Muscle of arm (tissue), 14 donors: ENCODE measurements around the gene KIF2A. TPM values are rescaled to one million over a fixed set of nuclear protein-coding genes. Genes with fewer than 3 reads are reported as not detected.

Source experiments
- DNase-seq: peaks from one replicate; pipeline ENCODE4 v3.0.0-alpha.2; 2013
- long read RNA-seq, 11 donors: transcript quantifications; one replicate each; lab custom pipeline, GENCODE V29; 2026
- polyA plus RNA-seq, 12 donors: library from polyadenylated mRNA; unstranded; fragments of 120-200 nt; gene quantifications; one replicate each; pipeline ENCODE4 v1.2.1, GENCODE V29; 2013; ENCODE audit not compliant: insufficient read length in 12 of 12

The KIF2A gene
- 10 to 100 TPM in 11 of 12 donors, not detected in 1; 31.4 to 51.9 (median 38.9) TPM for polyA plus RNA-seq
- long read RNA-seq, donor 1, partial matches to known transcripts, result 20 of 23 reads
- long read RNA-seq, donor 1, other reads (novel, unspliced or antisense), result 0 of 23 reads
- long read RNA-seq, donor 2, partial matches to known transcripts, result 0 of 17 reads
- long read RNA-seq, donor 2, other reads (novel, unspliced or antisense), result 11 of 17 reads
- long read RNA-seq, donor 3, partial matches to known transcripts, result 0 of 3 reads
- long read RNA-seq, donor 3, other reads (novel, unspliced or antisense), result 0 of 3 reads
- long read RNA-seq, donor 4, result 0 reads
- long read RNA-seq, donor 5, partial matches to known transcripts, result 0 of 15 reads
- long read RNA-seq, donor 5, other reads (novel, unspliced or antisense), result 12 of 15 reads
- long read RNA-seq, donor 6, partial matches to known transcripts, result 0 of 2 reads
- long read RNA-seq, donor 6, other reads (novel, unspliced or antisense), result 0 of 2 reads
- long read RNA-seq, donor 7, partial matches to known transcripts, result 0 of 1 reads
- long read RNA-seq, donor 7, other reads (novel, unspliced or antisense), result 0 of 1 reads
- long read RNA-seq, donor 8, partial matches to known transcripts, result 6 of 21 reads
- long read RNA-seq, donor 8, other reads (novel, unspliced or antisense), result 12 of 21 reads
- long read RNA-seq, donor 9, partial matches to known transcripts, result 6 of 18 reads
- long read RNA-seq, donor 9, other reads (novel, unspliced or antisense), result 9 of 18 reads
- long read RNA-seq, donor 10, partial matches to known transcripts, result 0 of 6 reads
- long read RNA-seq, donor 10, other reads (novel, unspliced or antisense), result 0 of 6 reads
- long read RNA-seq, donor 11, partial matches to known transcripts, result 0 of 18 reads
- long read RNA-seq, donor 11, other reads (novel, unspliced or antisense), result 15 of 18 reads

DNA sequence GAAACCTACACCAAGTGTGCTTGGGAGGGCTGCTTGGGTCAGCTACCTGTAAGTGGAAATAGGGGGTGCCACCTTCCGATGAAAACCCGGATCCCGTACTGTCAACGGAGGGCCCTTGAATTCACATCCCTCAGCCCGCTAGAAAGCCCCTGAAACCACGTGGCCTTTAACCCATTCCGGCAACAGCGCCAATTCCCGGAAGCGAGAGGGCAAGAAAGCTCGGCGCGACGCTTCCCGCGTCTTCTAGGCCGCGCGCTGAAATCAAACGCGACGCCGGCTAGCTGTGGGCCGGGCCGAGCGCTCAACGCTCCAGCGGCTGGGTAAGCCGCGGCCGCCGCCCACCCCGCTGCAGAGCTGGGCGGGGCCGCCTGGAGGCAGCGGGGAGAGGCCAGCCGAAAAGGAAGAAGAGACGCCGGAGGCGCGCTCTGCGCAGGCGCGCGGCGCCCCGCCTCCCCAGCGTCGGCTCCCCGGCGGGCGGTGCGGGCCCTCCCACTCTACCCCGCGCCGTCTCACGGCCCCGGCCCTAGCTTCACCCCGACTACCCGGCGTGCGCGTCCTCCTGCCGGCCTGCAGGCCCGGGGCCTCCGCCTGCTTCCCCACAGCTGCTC lies at the start of gene KIF2A:
KIF2A (plus strand) TSS at position 492 of the 608 bp plus-strand sequence. CDS start 267 bp downstream, outside the sequence.
- DNase-seq, result peak; percentile 91

DNA sequence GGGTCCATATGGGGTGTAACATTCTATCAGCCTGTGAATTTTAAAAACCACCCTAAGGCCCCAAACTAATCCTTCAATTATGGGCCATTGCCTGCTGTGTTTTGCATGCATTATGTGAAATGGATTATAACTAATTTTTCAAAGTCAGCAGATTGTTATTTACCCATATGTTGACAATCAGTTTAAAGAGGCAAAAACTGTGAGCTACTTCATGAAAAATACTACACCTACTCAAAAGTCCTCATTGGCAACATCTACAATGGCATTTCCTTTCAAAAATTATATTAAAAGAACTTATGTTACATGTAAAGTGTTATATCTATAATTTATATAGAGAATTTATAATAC lies 49.0 kb upstream of the KIF2A start:
- no peak for DNase-seq

DNA sequence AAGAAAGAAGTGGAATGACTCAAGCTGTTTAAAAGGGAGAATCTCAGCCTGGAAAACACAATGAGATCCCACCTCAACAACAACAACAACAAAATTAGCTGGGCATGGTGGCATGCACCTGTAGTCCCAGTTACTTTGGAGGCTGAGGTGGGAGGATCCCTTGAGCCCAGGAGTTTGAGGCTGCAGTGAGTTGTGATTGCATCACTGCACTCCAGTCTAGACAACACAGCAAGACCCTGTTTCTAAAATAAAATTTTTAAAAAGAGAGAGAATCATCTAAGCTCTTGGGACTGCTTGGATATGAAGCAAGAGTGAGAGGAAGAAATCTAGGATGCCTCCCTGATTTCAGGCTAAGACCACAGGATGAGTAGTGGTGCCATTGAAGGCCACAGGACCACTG lies 47.4 kb upstream of the KIF2A start:
- no peak for DNase-seq

DNA sequence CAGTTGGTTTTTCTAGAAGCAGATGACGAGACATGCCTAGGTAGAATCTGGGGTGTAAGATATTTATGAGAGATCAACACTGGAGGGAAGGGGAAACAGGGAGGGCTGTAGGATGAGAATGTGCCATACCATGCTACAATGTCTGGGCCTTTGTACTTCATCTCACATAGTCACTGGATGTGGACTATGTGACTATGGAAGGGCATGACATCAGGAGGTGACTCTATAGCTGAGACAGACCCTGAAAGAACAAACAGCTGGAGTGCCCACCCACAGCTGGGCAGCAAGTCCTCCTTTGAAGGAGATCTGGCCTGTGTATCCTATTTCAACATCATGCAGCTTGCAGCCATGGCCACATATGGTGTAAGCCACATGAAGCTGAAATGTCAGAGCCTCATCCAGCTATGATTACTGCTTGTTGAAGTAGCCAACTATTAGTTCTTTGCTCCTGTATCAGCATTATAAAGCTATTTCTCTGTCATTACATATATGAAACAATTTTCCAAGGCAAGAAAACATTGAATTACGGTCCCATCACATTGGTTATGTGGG lies 46.2 kb upstream of the KIF2A start:
- no peak for DNase-seq

DNA sequence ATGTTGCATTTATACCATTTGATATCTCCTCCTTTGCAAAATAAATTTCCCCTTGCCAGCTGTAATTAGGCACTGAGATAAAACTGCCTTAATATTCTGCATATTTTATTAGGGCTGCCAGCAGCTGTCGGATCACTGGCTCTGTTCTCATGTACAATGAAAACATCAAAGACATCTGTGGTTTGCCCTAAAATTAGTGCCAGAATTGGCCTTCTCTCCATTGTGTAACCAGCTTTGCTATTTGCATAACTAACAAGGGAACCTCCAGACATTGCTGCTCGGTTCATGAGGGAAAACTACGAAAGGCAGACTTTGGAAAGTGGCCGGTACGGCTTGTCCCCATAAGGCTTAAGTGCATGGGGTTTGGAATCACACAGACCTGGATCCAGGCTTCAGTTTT lies 45.5 kb upstream of the KIF2A start:
- no peak for DNase-seq

DNA sequence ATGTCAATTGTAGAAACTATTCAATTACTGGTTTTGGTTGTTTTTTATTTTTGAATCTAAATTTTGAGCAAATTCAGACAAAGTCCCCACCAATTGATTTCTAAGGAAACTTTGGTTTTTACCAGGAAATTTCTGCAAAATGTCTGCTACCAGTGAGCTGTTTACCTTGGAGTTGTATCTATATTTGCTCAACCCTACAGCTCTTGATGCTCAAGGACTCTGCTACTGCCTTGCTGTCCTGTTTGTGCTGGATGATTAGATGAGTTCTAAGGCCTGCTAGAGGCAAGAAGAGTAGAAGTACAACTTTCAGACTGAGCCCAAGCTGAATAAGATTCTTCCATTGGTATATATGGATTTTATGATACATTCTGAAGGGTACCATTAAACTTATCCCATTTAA lies 42.6 kb upstream of the KIF2A start:
- no peak for DNase-seq

DNA sequence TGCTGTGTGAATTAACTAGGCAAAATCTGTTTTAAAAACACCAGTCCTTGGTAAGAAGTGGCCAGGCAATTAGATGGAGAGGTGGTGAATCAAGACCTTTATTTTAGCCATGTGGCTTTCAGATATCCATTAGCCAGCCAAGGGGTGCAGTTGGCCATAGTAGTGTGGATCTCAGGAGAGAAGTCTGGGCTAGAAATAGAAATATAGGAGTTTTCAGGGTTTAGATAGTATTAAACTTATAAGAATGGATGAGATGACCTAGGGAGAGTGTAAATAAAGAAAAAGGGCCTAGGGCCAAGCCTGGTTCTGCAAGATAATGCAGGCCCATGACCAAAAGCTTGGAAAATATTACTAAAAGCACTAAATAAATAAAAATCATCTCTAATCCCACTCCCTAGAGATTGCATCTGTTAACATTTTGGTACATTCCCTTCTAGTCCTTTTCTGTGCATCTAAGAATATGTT lies 40.3 kb upstream of the KIF2A start:
- no peak for DNase-seq

DNA sequence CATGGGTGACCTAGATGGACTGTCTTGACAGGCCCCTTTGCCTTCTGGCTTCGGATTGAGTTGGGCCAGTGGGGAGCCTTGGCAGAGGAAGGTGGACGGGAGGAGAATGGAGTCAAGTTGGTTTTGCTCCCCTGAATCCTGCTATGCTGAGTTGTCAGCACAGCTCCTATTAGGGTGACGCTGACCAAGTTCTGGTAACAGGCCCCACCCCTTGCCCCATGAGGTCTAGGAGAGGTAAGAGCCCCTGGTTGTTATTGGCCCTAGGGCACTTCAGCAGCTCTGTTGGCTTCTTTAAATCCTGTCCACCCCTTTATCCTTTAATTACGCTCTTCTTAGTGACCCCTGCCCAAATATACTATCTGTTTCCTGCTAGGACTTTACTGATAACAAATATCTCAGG lies 39.4 kb upstream of the KIF2A start:
- DNase-seq, result no peak

DNA sequence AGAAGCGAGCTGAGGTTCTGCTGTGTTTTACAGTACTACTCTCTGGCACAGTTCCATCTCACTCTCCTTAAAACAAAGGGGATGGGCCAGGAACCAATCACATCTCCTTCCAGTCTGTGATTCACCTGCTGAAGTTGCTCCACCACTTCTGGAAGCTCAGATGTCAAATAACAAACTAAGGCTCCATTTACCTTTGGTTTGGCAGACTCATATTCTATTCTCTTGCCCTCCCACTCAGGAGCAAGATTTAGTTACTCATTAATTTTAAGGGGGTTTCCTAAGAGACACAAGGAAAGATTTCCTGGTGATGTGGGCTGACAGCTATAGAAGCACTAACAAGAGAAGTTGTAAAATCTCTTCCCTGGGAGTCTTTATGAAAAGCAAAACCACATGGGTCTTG lies 37.8 kb upstream of the KIF2A start:
- DNase-seq, result no peak

DNA sequence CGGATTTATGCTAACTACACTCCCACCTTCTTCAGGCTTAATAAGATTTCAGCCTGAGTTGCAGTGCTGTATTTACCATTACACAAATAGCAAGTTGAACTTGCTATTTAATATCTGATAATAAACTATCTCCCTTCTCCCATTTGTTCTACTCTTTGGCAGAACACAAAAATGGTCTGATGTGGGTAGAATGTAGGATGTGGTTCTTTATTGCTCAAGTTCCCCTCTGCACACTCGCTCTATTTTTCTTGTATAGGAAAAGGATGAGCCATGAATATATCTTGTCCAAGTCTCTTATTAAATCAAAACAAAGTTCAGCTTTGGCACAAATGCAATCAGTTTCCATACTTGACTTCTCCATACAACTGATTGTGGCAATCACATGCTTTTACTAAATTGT lies 37.2 kb upstream of the KIF2A start:
- no peak for DNase-seq

DNA sequence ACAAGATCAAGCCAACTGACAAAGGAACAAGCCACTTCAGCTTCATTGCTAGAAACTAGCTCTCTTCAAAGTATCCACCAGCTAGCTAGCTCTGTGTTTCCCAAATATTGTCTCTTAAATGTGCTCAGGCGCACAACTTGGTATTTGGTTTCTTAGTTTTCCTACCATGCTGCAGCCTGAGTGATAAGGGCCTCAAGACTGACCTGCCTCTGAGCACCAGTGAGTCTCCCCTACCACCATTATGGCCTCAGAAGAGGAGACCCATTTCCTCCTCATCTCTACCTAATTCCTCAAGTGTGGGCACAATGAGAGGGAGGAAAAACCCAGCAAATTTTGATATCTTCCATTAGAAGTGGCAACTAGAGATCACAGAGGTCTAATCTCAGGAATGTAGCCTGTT lies 34.6 kb upstream of the KIF2A start:
- DNase-seq, result no peak

DNA sequence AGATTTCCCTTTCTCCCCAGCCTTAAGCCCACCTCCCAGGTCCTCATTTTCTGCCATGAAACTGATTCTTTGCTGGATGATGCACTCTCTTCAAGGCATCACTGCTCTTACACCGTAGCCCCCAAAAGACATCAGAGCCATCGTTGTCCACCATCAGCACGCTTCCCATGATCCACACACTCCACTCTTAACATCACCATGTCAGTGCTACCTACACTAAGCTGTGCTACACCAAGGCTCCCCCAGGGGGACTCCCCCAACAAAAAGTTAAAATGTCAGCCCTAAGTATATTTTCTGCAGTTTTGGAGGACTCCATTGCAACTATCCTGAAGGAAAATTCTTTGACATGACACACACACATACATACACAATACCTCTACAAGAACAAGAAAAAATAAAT lies 34.1 kb upstream of the KIF2A start:
- no peak for DNase-seq

DNA sequence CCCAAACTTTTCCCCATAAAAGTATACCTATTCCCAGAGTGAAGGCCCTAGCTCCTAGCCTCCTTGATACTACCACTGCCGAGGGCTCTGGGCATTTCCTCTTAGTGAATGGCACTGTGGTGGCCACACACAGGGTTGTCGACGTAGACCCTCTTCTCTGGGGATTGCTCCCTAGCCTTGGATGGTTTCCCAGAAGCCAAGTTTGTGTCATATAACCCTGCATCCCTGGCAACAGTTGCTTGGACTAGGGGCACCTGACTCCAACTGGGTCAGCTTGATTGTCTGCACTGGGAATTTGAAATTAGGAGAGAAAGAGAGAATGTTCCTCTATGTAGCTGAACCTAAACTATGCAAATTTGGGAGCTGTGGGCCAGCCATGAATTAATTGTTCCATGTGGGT lies 32.3 kb upstream of the KIF2A start:
- no peak for DNase-seq

DNA sequence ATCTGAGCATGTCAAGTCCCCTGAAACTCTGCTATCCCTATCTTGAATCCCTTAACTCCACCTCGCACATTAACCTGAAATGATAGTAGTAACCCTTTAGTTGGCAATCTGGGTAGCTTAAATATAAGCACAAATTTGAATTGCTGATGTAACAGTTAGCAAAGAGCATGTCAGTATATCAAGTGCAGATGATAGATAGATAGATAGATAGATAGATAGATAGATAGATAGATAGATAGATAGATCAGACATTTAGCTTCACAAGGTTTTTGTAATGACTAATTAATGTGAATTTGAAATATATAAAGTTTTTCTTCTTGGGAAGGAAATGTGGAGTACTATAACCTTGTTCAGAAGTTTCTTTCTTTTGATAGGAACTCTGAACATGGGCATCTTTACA lies 30.4 kb upstream of the KIF2A start:
- DNase-seq, result no peak

DNA sequence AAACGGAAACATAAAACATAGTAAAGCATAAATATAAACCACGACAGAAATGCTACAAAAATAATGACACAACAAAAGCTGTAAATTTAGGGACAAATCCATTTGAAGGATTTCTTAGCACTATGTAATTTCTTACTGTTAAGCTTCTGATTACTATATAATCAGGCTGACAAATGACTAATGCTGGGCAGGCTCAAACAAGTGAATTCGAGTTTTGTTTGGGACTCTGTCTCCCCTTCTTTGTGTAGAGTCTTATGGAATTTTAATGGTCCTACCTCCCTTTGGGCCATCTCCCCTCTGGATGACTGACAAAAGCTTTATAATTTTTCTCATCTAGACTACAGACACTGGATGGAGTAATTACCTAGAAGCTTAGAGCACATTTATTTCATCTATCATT lies 24.6 kb upstream of the KIF2A start:
- DNase-seq, result no peak

DNA sequence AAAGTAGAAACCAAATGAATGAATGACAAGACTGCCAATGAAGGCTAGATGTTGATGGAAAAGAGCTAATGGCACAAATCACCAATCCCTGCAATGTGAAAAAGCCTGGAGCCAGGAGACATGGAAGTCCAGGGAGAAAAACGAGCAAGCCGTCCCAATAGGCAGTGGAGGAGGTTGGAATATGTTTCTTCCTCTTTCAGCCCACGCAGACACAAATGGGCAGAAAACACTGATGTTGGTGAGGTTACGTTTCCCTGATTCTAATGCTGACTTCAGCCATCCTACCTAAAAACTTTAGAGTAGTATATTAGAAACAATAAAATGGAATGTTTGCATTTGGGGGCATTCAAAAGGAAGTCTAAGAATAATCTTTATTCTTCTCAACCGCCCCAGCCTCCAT lies 23.9 kb upstream of the KIF2A start:
- DNase-seq, result no peak

DNA sequence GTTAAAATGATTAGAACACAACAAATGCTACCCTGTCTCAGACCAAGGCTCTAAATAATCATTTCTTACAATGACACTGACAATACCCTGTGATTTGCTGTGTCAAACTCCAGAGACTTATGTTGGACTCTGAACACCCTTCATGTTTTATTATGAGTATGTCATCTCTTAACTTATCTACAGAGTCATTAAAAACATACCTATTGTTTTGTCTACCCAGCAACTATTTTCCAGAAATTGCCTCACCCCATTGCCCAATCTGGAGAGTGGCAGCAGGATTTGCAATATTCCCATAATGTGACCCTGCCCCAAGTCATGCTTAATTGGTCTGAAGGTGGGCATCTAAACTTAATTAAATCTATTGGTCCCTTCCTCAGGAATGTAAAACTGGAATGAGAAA lies 23.0 kb upstream of the KIF2A start:
- DNase-seq, result no peak

DNA sequence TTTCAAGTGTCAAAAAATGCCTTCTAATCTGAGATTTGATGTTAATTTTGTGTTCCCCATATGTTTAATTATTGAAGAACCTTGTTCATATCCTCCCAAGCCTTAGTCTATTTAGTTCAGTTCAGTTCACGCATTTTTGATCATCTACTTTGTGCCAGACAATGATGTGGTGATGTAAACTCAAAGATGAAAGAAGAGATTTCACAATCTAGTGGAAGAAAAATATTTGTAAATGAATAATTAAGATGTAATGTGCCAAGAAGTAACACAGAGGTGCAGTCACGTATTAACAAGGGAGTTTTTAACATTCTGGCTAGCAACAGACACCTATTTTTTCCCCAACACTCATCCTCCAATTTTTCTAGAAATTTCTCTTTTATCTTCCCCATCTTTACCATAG lies 22.1 kb upstream of the KIF2A start:
- no peak for DNase-seq

DNA sequence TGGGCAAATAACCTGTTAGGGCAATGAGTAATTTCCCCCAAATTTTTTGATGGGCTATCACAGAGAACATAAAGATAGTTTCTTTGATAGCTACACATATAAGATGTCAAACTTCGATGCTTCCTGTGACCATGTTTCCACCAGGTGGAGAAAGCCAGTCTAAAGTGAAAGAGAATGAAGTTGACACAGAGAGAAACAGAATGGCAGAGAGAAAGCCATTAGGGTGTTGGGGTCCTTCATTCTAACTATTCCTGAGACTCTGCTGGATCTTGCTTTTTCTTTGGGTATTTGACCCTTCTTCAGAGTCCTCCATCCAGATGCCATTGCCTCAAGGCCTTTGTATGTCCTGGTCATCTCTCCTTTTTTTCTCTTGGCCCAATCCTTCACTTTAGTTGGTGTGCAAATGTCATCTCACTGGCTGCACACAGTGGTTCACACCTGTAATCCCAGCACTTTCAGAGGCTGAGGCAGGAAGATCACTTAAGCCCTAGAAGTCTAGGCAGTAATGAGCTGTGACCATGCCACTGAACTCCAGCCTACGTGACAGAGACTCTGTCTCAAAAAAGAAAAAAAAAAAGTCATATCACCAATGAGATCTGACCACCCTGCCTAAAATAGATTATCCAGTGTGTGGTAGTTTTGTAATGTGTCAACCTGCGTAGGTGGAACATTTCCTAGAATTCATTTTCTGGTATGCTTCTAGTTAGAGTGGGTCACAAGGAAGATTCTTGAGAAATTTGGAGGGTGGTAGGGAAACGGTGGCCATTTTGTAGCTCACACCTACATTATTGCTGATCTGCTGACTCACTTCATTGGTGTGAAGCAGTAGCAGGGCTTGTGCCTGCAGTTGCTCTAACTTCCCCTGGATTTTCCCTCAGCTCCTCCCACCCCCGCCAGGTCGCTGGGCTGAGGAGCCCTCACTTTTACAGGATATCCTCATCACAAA lies 20.8 kb upstream of the KIF2A start:
- no peak for DNase-seq

DNA sequence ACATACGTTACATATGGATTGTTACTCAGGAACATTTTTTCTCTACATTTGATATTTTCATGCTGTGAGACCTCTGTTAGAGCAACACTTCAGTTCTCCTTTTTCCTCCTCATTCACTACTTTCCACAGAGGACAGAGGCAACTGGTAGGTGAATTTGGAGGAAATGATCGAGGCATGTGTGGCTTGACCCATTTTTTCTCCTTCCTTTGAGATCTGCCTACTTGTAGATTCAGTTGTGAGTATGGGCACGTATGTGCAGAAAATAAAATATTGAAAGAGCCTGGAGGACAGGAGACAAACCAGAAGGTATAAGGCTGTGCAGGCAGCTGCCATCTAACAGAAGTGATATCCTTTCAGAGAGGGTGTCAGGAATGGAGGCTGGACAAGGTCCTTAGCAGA lies 19.2 kb upstream of the KIF2A start:
- DNase-seq, result no peak

DNA sequence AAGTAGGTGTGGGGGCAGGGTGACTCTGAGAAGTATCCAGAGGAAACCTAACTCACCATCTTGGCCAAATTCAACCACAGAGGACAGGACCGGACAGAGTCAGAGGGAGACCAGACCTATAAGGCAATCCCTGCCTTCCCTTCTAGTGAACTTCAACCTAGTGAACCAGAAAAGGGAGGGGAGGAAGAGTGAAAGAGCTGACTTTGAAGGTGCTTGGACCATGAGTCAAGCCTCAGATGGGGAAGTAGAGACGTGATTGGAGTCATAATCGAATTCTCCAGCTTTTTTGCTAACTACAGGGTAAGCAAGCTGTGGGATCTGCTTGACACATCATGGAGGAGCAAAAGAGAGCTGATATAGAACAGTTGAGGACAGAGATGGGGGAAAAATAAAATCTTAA lies 18.8 kb upstream of the KIF2A start:
- no peak for DNase-seq
